HL-60 (cell line): Measurements from ENCODE around the gene CDC42EP1.
"Not testable (repeated sequence)": the region's sequence is repeated elsewhere in the genome, so short reads cannot be mapped to it uniquely, and the experiment has no call there.

ENCODE experiments used
- DNase-seq, 2 experiments: peaks; one replicate each; pipeline ENCODE4 v3.0.0-alpha.2; 2010 to 2020; ENCODE audit warnings: low read depth in 1 of 2, low spot score in 1 of 2
- H3K27ac ChIP-seq: fragments of 250-450 bp; sonication (Bioruptor Pico); replicated peaks from 2 replicates; pipeline ENCODE4 v1.5.1; 2020; ENCODE audit warnings: mild to moderate bottlenecking, moderate library complexity
- H3K27me3 ChIP-seq: fragments of 250-450 bp; sonication (Bioruptor Pico); 2 replicates; pipeline ENCODE4 v1.5.1; 2021; ENCODE audit warnings: mild to moderate bottlenecking, moderate library complexity; ENCODE audit not compliant: insufficient read depth, poor library complexity, severe bottlenecking
- H3K4me3 ChIP-seq: replicated peaks from 2 replicates; pipeline ENCODE4 v1.5.1; 2011; ENCODE audit warnings: mild to moderate bottlenecking, control low read depth, low read length; ENCODE audit not compliant: insufficient read depth
- GABPA ChIP-seq: IDR thresholded peaks from 2 replicates; pipeline ENCODE4 v1.6.1; 2012; ENCODE audit warnings: low read depth
- POLR2AphosphoS5 ChIP-seq: IDR thresholded peaks from 2 replicates; pipeline ENCODE4 v1.6.1; 2012; ENCODE audit warnings: low read depth
- SPI1 ChIP-seq: IDR thresholded peaks from 2 replicates; pipeline ENCODE4 v1.6.1; 2012; ENCODE audit warnings: low read depth, mild to moderate bottlenecking, borderline replicate concordance
- TF ChIP-seq, protein P1 (sequence below): IDR thresholded peaks from one replicate; pipeline ENCODE4 v1.5.1; 2011; ENCODE audit warnings: low read length, control low read depth, inconsistent platforms; ENCODE audit not compliant: insufficient read depth
- TF ChIP-seq, protein P2 (sequence below): IDR thresholded peaks from 2 replicates; pipeline ENCODE4 v1.6.1; 2012; ENCODE audit warnings: low read depth; ENCODE audit not compliant: insufficient replicate concordance

The CDC42EP1 gene

DNA sequence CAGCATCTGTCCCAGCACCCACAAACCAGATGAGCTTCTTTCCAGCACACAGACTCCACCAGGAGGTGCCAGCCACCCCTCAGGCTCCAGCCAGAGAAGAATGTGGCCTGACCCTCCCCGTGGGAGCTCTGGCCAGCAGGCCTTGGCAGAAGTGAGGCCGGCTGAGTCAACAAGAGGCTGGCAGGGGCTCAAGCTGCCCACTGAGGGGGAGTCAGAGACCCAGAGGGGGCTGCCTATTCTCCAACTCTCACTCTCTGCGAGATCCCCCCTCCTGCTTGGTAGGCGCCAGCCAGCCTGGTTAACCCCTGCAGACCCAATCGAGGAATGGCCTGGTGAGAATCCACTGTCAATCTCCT, 10.6 kb upstream of the CDC42EP1 start:
- TF ChIP-seq POLR2AphosphoS5 (no peak), GABPA (no peak), SPI1 (no peak)
- TF ChIP-seq, protein P1, sequence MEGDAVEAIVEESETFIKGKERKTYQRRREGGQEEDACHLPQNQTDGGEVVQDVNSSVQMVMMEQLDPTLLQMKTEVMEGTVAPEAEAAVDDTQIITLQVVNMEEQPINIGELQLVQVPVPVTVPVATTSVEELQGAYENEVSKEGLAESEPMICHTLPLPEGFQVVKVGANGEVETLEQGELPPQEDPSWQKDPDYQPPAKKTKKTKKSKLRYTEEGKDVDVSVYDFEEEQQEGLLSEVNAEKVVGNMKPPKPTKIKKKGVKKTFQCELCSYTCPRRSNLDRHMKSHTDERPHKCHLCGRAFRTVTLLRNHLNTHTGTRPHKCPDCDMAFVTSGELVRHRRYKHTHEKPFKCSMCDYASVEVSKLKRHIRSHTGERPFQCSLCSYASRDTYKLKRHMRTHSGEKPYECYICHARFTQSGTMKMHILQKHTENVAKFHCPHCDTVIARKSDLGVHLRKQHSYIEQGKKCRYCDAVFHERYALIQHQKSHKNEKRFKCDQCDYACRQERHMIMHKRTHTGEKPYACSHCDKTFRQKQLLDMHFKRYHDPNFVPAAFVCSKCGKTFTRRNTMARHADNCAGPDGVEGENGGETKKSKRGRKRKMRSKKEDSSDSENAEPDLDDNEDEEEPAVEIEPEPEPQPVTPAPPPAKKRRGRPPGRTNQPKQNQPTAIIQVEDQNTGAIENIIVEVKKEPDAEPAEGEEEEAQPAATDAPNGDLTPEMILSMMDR, result no peak
- TF ChIP-seq, protein P2, sequence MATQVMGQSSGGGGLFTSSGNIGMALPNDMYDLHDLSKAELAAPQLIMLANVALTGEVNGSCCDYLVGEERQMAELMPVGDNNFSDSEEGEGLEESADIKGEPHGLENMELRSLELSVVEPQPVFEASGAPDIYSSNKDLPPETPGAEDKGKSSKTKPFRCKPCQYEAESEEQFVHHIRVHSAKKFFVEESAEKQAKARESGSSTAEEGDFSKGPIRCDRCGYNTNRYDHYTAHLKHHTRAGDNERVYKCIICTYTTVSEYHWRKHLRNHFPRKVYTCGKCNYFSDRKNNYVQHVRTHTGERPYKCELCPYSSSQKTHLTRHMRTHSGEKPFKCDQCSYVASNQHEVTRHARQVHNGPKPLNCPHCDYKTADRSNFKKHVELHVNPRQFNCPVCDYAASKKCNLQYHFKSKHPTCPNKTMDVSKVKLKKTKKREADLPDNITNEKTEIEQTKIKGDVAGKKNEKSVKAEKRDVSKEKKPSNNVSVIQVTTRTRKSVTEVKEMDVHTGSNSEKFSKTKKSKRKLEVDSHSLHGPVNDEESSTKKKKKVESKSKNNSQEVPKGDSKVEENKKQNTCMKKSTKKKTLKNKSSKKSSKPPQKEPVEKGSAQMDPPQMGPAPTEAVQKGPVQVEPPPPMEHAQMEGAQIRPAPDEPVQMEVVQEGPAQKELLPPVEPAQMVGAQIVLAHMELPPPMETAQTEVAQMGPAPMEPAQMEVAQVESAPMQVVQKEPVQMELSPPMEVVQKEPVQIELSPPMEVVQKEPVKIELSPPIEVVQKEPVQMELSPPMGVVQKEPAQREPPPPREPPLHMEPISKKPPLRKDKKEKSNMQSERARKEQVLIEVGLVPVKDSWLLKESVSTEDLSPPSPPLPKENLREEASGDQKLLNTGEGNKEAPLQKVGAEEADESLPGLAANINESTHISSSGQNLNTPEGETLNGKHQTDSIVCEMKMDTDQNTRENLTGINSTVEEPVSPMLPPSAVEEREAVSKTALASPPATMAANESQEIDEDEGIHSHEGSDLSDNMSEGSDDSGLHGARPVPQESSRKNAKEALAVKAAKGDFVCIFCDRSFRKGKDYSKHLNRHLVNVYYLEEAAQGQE, result no peak
- DNase-seq, result no peak
- no peak overlapping the region for H3K27ac ChIP-seq
- no peak overlapping the region for H3K4me3 ChIP-seq
- H3K27me3 ChIP-seq, result peaks cover 4% of the 10 kb centered on the region

DNA sequence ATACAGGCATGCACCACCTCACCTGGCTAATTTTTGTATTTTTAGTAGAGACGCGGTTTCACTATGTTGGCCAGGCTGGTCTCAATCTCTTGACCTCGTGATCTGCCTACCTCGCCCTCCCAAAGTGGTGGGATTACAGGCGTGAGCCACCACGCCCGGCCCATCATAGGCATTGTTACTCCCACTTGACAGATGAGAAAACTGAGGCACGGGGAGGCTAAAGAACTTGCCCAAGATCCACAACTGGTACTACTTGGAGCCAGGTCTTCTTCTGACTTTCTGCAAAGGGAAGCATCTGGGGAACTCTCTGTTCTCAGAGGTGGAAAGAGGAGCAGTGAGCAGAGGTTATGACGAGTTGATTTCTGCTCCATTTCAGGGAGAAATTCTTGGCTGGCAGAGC, 9.4 kb upstream of the CDC42EP1 start:
- DNase-seq, H3K27ac ChIP-seq, H3K27me3 ChIP-seq: not testable (repeated sequence)

DNA sequence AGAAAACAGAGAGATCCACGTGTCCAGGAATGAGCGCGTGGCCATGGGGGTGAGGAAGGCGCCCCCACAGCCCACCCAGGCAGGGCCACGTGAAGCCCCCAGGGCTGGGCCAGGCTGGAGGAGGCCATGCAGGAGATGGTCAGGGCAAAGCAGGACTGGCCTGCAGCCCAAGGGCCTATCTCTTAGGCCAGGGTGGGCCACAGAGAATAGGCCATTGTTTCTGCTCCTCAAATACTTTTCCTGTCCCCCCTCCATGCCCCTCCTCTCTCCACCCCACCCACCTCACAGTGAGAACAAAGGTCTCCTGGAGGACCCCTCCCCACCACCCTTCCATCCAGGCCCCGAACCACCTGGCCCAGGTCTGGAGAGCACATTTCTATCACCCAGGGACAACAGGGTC, 8.3 kb upstream of the CDC42EP1 start:
- H3K27ac ChIP-seq, result no peak overlapping the region
- no peak for DNase-seq
- H3K4me3 ChIP-seq, result no peak overlapping the region
- H3K27me3 ChIP-seq, result peaks cover 16% of the 10 kb centered on the region
- TF ChIP-seq, protein P1, result no peak
- TF ChIP-seq GABPA, result no peak
- TF ChIP-seq SPI1, result no peak
- no peak for TF ChIP-seq POLR2AphosphoS5
- TF ChIP-seq, protein P2, result no peak

More for the DNA sequence above, 9.4 kb upstream of the CDC42EP1 start:
- H3K4me3 ChIP-seq, result not testable (repeated sequence)

DNA sequence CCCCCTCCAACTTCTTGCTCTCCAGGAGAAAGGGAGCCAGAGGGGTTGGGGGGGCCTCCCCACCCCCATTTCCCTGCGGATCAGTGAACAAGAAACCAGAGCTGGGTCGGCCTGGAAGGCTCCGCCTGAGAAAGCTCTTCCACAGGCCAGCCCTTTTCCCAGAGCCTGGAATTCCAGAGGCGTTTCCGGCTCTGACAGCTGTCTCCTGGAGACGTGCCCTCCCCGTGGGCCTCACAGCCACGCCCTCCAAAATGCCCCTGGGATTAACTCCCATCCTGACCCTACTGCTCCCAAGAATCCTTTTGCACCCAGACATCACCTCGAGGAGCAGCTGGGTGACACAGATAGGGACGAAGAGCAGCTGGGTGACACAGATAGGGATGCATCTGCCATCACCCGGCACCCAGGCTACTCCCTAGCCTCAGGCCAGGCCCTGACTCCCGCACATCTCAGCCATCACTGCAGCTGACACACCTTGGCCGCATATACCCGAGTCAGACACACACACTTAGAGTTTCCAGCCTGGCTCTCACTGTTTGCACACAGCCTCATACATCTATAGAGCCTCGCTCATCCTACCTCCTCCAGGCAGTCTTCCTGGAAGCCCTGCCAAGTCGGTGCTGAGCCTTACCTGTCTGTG, 7.6 kb upstream of the CDC42EP1 start:
- Histone ChIP-seq H3K27me3 (peaks cover 20% of the 10 kb centered on the region), H3K4me3 (no peak overlapping the region), H3K27ac (no peak overlapping the region)
- no peak for TF ChIP-seq POLR2AphosphoS5
- TF ChIP-seq GABPA, result no peak
- TF ChIP-seq SPI1, result no peak
- TF ChIP-seq, protein P1, result no peak
- no peak for DNase-seq
